HEK293 (cell line): ENCODE measurements around the gene TSHR.

Experiments
- SP2 ChIP-seq: fragments of 450-650 bp; formaldehyde crosslinking; IDR thresholded peaks from 2 replicates; pipeline ENCODE4 v1.5.1; 2016; ENCODE audit warnings: missing biosample characterization, missing genetic modification characterization
- ZNF529 ChIP-seq: fragments of 450-650 bp; formaldehyde crosslinking; IDR thresholded peaks from 2 replicates; pipeline ENCODE4 v1.5.1; 2017; ENCODE audit warnings: missing genetic modification characterization, missing biosample characterization; ENCODE audit not compliant: insufficient replicate concordance
- ZNF629 ChIP-seq: fragments of 450-650 bp; formaldehyde crosslinking; IDR thresholded peaks from 2 replicates; pipeline ENCODE4 v1.5.1; 2017; ENCODE audit warnings: missing biosample characterization, missing genetic modification characterization
- TF ChIP-seq, protein P1 (sequence below): fragments of 450-650 bp; formaldehyde crosslinking; IDR thresholded peaks from 2 replicates; pipeline ENCODE4 v1.5.1; 2016; ENCODE audit warnings: missing biosample characterization, missing genetic modification characterization

GRCh38 chr14:81062816-81063215 is 107.4 kb downstream of the TSHR start:
- TF ChIP-seq ZNF529 (tag by site-specific recombination) (no peak), ZNF629 (tag by site-specific recombination) (no peak), SP2 (tag by site-specific recombination) (no peak)
- TF ChIP-seq, protein P1, sequence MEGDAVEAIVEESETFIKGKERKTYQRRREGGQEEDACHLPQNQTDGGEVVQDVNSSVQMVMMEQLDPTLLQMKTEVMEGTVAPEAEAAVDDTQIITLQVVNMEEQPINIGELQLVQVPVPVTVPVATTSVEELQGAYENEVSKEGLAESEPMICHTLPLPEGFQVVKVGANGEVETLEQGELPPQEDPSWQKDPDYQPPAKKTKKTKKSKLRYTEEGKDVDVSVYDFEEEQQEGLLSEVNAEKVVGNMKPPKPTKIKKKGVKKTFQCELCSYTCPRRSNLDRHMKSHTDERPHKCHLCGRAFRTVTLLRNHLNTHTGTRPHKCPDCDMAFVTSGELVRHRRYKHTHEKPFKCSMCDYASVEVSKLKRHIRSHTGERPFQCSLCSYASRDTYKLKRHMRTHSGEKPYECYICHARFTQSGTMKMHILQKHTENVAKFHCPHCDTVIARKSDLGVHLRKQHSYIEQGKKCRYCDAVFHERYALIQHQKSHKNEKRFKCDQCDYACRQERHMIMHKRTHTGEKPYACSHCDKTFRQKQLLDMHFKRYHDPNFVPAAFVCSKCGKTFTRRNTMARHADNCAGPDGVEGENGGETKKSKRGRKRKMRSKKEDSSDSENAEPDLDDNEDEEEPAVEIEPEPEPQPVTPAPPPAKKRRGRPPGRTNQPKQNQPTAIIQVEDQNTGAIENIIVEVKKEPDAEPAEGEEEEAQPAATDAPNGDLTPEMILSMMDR (tag by site-specific recombination): no peak
